A549 (cell line): Measurements from ENCODE around the gene CASP10. TPM values are rescaled to one million over a fixed set of nuclear protein-coding genes. Genes with fewer than 3 reads are reported as not detected.
A peak's percentile ranks its signal among the peaks of the same experiment; 100 is the strongest.

Experiments used
- ATAC-seq, 2 experiments: fragments of 200-7000 bp in 1 of 2; fragments of >200 bp in 1 of 2; cut with Nextera tagmentation in 1 of 2; cut with Tn5 transposase in 1 of 2; 3 replicates each; pipeline versions ENCODE4 v1.8.0 to v1.9.1; 2018 to 2020; ENCODE audit warnings: mild to moderate bottlenecking in 1 of 2, moderate library complexity in 1 of 2
- CTCF ChIA-PET: fragments of 300-600 bp; sonication (Branson Sonifier 250); formaldehyde crosslinking; extraction: SDS; loops from one replicate; lab custom pipeline; 2021; ENCODE audit warnings: antibody characterized with exemption, inconsistent platforms; lab: Yijun Ruan, JAX
- POLR2A ChIA-PET: fragments of 350-600 bp; formaldehyde crosslinking; extraction: SDS; loops from one replicate; lab custom pipeline; 2021; ENCODE audit warnings: antibody characterized with exemption, inconsistent platforms; lab: Yijun Ruan, JAX
- DNase-seq, 2 experiments: peaks; one replicate each; pipeline versions ENCODE4 v3.0.0 to v3.0.0-alpha.2; 2011 to 2016; ENCODE audit warnings: low read depth in 1 of 2, low spot score in 1 of 2
- FAIRE-seq: peaks from 2 replicates; lab custom pipeline; 2011; peaks lifted over from hg19 to GRCh38; lab: Jason Lieb, UNC
- H3K27ac ChIP-seq, 2 experiments: fragments of >200 bp; sonication (Bioruptor Twin); formaldehyde crosslinking; 3 replicates each; pipeline ENCODE4 v1.5.1; 2016 to 2017
- H3K4me1 ChIP-seq: fragments of >200 bp; sonication (Bioruptor Twin); formaldehyde crosslinking; 3 replicates; pipeline ENCODE4 v1.6.1; 2016
- H3K4me2 ChIP-seq: fragments of >200 bp; sonication (Bioruptor Twin); formaldehyde crosslinking; 3 replicates; pipeline ENCODE4 v1.6.1; 2016
- H3K4me3 ChIP-seq: fragments of >200 bp; sonication (Bioruptor Twin); formaldehyde crosslinking; 3 replicates; pipeline ENCODE4 v1.5.1; 2016
- H3K9me3 ChIP-seq: fragments of >200 bp; sonication (Bioruptor Twin); formaldehyde crosslinking; 3 replicates; pipeline ENCODE4 v1.6.1; 2016
- CBX2 ChIP-seq: fragments of 200-600 bp; sonication (generic); IDR thresholded peaks from 2 replicates; pipeline ENCODE4 v1.6.1; 2016; ENCODE audit warnings: low read depth, mild to moderate bottlenecking, borderline replicate concordance
- CHD2 ChIP-seq: fragments of 150-350 bp; IDR thresholded peaks from 2 replicates; pipeline ENCODE4 v1.6.1; 2014; ENCODE audit warnings: low read length; ENCODE audit not compliant: partially characterized antibody
- ESRRA ChIP-seq: fragments of 150-350 bp; IDR thresholded peaks from 2 replicates; pipeline ENCODE4 v1.6.1; 2014; ENCODE audit warnings: mild to moderate bottlenecking, low read length, borderline replicate concordance
- FOSL2 ChIP-seq, 2 experiments: fragments of 450-650 bp in 1 of 2; fragments of >200 bp in 1 of 2; sonication (Bioruptor Twin) in 1 of 2; formaldehyde crosslinking; IDR thresholded peaks; 2 replicates each; pipeline versions ENCODE4 v1.5.0 to v1.6.1; 2016 to 2020; ENCODE audit warnings: mild to moderate bottlenecking in 1 of 2, moderate library complexity in 1 of 2
- GATA3 ChIP-seq: IDR thresholded peaks from 2 replicates; pipeline ENCODE4 v1.6.1; 2012; ENCODE audit warnings: borderline replicate concordance
- HEYL ChIP-seq: fragments of 250-450 bp; sonication (Bioruptor Pico); IDR thresholded peaks from 2 replicates; pipeline ENCODE4 v1.8.0; 2021; ENCODE audit warnings: mild to moderate bottlenecking, moderate library complexity
- HOXA7 ChIP-seq: fragments of 250-450 bp; sonication (Bioruptor Pico); IDR thresholded peaks from 2 replicates; pipeline ENCODE4 v1.5.0; 2020; ENCODE audit warnings: mild to moderate bottlenecking, moderate library complexity
- HOXB13 ChIP-seq: fragments of 250-450 bp; sonication (Bioruptor Pico); IDR thresholded peaks from 2 replicates; pipeline ENCODE4 v1.5.0; 2020; ENCODE audit warnings: low read depth, mild to moderate bottlenecking, moderate library complexity
- KDM5A ChIP-seq: fragments of 200-600 bp; sonication (generic); IDR thresholded peaks from 2 replicates; pipeline ENCODE4 v1.6.1; 2016; ENCODE audit warnings: antibody characterized with exemption, mild to moderate bottlenecking
- NFE2L2 ChIP-seq: fragments of 150-350 bp; conservative IDR thresholded peaks from 2 replicates; pipeline ENCODE4 v1.6.1; 2014; ENCODE audit warnings: low read length
- NPAS2 ChIP-seq: fragments of 250-450 bp; sonication (Bioruptor Pico); IDR thresholded peaks from 2 replicates; pipeline ENCODE4 v1.8.0; 2022; ENCODE audit warnings: mild to moderate bottlenecking, moderate library complexity, borderline replicate concordance
- NR3C1 ChIP-seq: fragments of >200 bp; sonication (Bioruptor Twin); formaldehyde crosslinking; IDR thresholded peaks from 3 replicates; pipeline ENCODE4 v1.6.1; 2017
- POLR2AphosphoS2 ChIP-seq: conservative IDR thresholded peaks from 2 replicates; pipeline ENCODE4 v1.6.1; 2012; ENCODE audit warnings: low read length, improper control_type of control experiment, inconsistent platforms
- RCOR1 ChIP-seq: fragments of 150-350 bp; IDR thresholded peaks from 2 replicates; pipeline ENCODE4 v1.6.1; 2014; ENCODE audit warnings: antibody characterized with exemption, low read length, low read depth
- RFX5 ChIP-seq: fragments of 450-650 bp; IDR thresholded peaks from 2 replicates; pipeline ENCODE4 v1.7.1; 2014; ENCODE audit warnings: antibody characterized with exemption, mild to moderate bottlenecking, moderate library complexity
- ZC3H11A ChIP-seq: fragments of 450-650 bp; IDR thresholded peaks from 2 replicates; pipeline ENCODE4 v1.6.1; 2014; ENCODE audit warnings: antibody characterized with exemption, mild to moderate bottlenecking
- WGBS: methylation state at CpG from one replicate; pipeline ENCODE4 v1.1.6; 2017; ENCODE audit errors: missing lambda C conversion rate; 5-methylcytosine and 5-hydroxymethylcytosine counted together
- polyA plus RNA-seq, 4 experiments: library from polyadenylated mRNA; depleted of rRNA in 3 of 4; stranded (reverse); fragments of >200 nt; fragmentation: RNase III in 1 of 4; extraction: RNeasy Plus Mini Kit Qiagen cat#74134 plus additional on column Dnase treatment in 1 of 4; gene quantifications; 2 replicates in 3 of 4; 3 replicates in 1 of 4; pipeline ENCODE4 v1.2.3, GENCODE V29; 2011 to 2017
- TF ChIP-seq, protein P1 (sequence below): fragments of >200 bp; sonication (Bioruptor Twin); formaldehyde crosslinking; IDR thresholded peaks from 3 replicates; pipeline ENCODE4 v1.6.1; 2016
- TF ChIP-seq, protein P2 (sequence below): fragments of >200 bp; sonication (Bioruptor Twin); formaldehyde crosslinking; IDR thresholded peaks from 2 replicates; pipeline ENCODE4 v1.6.1; 2016
- TF ChIP-seq, protein P3 (sequence below): fragments of 450-650 bp; IDR thresholded peaks from 2 replicates; pipeline ENCODE4 v1.6.1; 2014; ENCODE audit warnings: antibody characterized with exemption
- TF ChIP-seq, protein P4 (sequence below): fragments of 250-450 bp; sonication (Bioruptor Pico); IDR thresholded peaks from 2 replicates; pipeline ENCODE4 v1.5.0; 2021; ENCODE audit warnings: mild to moderate bottlenecking, moderate library complexity, borderline replicate concordance
- TF ChIP-seq, protein P5 (sequence below): IDR thresholded peaks from 2 replicates; pipeline ENCODE4 v1.6.1; 2012
- TF ChIP-seq, protein P6 (sequence below): fragments of 150-350 bp; IDR thresholded peaks from 2 replicates; pipeline ENCODE4 v1.6.1; 2014; ENCODE audit warnings: low read depth, mild to moderate bottlenecking, low read length
- TF ChIP-seq, protein P7 (sequence below): fragments of 200-600 bp; sonication (generic); IDR thresholded peaks from 2 replicates; pipeline ENCODE4 v1.6.1; 2016; ENCODE audit warnings: antibody characterized with exemption, mild to moderate bottlenecking, moderate library complexity
- TF ChIP-seq, protein P8 (sequence below): IDR thresholded peaks from 2 replicates; pipeline ENCODE4 v1.6.1; 2012

Gene CASP10
- polyA plus RNA-seq, 2 of the 4 experiments (the other 2 are of a cell fraction), result 3.0 to 6.5 TPM

DNA sequence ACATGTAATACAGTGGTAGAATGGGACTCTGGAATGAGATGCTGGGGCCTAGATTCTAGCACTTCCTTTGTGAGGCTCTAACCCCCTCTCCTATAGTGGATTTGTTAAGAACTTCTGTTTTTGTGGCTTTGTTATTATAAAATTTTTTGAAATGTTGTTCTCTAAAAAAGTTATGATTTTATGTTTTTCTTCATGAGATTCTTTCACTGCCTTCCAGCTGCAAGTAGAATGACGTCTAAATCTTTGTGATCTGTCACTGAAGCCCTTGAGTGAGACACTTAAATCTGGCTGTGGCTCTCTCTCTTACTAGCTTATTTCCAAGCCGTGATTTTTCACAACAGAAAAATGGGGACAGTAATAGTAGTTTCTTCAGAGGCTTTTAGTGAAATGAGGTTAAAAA, 79.0 kb downstream of the CASP10 start:
- ChIA-PET CTCF (interaction anchor here (0.6 to 1.2 kb wide), 2 partner anchors 25 to 515 kb away, joined by 3 read pairs; no protein-coding TSS in a partner anchor), POLR2A (no interaction called here)
- Histone ChIP-seq H3K4me3 (no peak overlapping the region), H3K9me3 (no peaks in the 10 kb centered on the region), H3K4me1 (peaks cover 34% of the 10 kb centered on the region), H3K27ac (no peak overlapping the region), H3K4me2 (peak overlapping the region; percentile 15; the same call in 1 of the 3 replicates)
- DNase-seq (no peak), ATAC-seq (no peak), FAIRE-seq (no peak)
- 88% methylated on average over 2 of the region's 2 CpGs for WGBS
- TF ChIP-seq CBX2 (no peak), ZC3H11A (no peak), HOXA7 (CRISPR knock-in tag) (no peak), FOSL2 (IDR thresholded peaks at IDR 0.05) (no peak), FOSL2 (CRISPR knock-in tag; IDR thresholded peaks at IDR 0.05) (no peak), HEYL (CRISPR knock-in tag) (no peak), RFX5 (no peak), CHD2 (no peak), ESRRA (no peak), RCOR1 (no peak), HOXB13 (CRISPR knock-in tag) (no peak), GATA3 (no peak), KDM5A (no peak), NPAS2 (CRISPR knock-in tag) (no peak), POLR2AphosphoS2 (no peak)
- TF ChIP-seq, protein P1, sequence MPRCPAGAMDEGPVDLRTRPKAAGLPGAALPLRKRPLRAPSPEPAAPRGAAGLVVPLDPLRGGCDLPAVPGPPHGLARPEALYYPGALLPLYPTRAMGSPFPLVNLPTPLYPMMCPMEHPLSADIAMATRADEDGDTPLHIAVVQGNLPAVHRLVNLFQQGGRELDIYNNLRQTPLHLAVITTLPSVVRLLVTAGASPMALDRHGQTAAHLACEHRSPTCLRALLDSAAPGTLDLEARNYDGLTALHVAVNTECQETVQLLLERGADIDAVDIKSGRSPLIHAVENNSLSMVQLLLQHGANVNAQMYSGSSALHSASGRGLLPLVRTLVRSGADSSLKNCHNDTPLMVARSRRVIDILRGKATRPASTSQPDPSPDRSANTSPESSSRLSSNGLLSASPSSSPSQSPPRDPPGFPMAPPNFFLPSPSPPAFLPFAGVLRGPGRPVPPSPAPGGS, result no peak
- TF ChIP-seq, protein P2, sequence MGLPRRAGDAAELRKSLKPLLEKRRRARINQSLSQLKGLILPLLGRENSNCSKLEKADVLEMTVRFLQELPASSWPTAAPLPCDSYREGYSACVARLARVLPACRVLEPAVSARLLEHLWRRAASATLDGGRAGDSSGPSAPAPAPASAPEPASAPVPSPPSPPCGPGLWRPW, result no peak
- TF ChIP-seq, protein P3, sequence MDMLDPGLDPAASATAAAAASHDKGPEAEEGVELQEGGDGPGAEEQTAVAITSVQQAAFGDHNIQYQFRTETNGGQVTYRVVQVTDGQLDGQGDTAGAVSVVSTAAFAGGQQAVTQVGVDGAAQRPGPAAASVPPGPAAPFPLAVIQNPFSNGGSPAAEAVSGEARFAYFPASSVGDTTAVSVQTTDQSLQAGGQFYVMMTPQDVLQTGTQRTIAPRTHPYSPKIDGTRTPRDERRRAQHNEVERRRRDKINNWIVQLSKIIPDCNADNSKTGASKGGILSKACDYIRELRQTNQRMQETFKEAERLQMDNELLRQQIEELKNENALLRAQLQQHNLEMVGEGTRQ, result no peak
- TF ChIP-seq, protein P4, sequence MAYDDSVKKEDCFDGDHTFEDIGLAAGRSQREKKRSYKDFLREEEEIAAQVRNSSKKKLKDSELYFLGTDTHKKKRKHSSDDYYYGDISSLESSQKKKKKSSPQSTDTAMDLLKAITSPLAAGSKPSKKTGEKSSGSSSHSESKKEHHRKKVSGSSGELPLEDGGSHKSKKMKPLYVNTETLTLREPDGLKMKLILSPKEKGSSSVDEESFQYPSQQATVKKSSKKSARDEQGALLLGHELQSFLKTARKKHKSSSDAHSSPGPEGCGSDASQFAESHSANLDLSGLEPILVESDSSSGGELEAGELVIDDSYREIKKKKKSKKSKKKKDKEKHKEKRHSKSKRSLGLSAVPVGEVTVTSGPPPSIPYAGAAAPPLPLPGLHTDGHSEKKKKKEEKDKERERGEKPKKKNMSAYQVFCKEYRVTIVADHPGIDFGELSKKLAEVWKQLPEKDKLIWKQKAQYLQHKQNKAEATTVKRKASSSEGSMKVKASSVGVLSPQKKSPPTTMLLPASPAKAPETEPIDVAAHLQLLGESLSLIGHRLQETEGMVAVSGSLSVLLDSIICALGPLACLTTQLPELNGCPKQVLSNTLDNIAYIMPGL (CRISPR knock-in tag), result no peak
- TF ChIP-seq, protein P5, sequence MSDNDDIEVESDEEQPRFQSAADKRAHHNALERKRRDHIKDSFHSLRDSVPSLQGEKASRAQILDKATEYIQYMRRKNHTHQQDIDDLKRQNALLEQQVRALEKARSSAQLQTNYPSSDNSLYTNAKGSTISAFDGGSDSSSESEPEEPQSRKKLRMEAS, result no peak

DNA sequence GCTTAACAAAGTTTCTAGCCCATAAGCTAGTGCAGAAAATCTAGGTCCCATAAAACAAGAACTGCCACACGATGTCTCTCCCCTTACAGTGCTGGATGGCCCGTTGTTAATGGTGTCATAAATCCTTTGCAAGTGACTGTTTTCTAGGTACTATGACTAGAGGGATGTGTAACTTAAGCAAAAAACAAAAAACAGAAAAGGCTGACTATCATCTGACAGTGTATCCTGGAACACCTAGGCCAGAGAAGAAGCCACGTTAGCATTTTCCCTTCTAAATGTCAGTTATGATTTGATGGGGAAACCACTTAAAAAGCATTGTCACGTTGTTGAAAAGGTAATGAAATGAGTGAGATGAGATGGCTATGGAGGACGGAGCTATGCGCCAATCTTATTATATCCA, 79.8 kb downstream of the CASP10 start:
- 90% methylated on average over 6 of the region's 6 CpGs for WGBS
- H3K4me3 ChIP-seq, result no peak overlapping the region
- no peaks in the 10 kb centered on the region for H3K9me3 ChIP-seq
- no peak overlapping the region for H3K4me2 ChIP-seq
- FAIRE-seq, result no peak
- DNase-seq, result no peak
- H3K27ac ChIP-seq, result no peak overlapping the region
- H3K4me1 ChIP-seq, result peaks cover 27% of the 10 kb centered on the region
- ATAC-seq, result no peak
- ChIA-PET CTCF (interaction anchor here (1.2 kb wide), 1 partner anchor 26 kb away, joined by 3 read pairs; no protein-coding TSS in a partner anchor), POLR2A (no interaction called here)
- TF ChIP-seq HOXA7 (CRISPR knock-in tag) (no peak), KDM5A (no peak), NFE2L2 (no peak), CBX2 (no peak), NR3C1 (no peak), RCOR1 (no peak)
- TF ChIP-seq, protein P6, sequence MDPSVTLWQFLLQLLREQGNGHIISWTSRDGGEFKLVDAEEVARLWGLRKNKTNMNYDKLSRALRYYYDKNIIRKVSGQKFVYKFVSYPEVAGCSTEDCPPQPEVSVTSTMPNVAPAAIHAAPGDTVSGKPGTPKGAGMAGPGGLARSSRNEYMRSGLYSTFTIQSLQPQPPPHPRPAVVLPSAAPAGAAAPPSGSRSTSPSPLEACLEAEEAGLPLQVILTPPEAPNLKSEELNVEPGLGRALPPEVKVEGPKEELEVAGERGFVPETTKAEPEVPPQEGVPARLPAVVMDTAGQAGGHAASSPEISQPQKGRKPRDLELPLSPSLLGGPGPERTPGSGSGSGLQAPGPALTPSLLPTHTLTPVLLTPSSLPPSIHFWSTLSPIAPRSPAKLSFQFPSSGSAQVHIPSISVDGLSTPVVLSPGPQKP, result no peak
- TF ChIP-seq, protein P7, sequence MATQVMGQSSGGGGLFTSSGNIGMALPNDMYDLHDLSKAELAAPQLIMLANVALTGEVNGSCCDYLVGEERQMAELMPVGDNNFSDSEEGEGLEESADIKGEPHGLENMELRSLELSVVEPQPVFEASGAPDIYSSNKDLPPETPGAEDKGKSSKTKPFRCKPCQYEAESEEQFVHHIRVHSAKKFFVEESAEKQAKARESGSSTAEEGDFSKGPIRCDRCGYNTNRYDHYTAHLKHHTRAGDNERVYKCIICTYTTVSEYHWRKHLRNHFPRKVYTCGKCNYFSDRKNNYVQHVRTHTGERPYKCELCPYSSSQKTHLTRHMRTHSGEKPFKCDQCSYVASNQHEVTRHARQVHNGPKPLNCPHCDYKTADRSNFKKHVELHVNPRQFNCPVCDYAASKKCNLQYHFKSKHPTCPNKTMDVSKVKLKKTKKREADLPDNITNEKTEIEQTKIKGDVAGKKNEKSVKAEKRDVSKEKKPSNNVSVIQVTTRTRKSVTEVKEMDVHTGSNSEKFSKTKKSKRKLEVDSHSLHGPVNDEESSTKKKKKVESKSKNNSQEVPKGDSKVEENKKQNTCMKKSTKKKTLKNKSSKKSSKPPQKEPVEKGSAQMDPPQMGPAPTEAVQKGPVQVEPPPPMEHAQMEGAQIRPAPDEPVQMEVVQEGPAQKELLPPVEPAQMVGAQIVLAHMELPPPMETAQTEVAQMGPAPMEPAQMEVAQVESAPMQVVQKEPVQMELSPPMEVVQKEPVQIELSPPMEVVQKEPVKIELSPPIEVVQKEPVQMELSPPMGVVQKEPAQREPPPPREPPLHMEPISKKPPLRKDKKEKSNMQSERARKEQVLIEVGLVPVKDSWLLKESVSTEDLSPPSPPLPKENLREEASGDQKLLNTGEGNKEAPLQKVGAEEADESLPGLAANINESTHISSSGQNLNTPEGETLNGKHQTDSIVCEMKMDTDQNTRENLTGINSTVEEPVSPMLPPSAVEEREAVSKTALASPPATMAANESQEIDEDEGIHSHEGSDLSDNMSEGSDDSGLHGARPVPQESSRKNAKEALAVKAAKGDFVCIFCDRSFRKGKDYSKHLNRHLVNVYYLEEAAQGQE, result no peak
- TF ChIP-seq, protein P8, sequence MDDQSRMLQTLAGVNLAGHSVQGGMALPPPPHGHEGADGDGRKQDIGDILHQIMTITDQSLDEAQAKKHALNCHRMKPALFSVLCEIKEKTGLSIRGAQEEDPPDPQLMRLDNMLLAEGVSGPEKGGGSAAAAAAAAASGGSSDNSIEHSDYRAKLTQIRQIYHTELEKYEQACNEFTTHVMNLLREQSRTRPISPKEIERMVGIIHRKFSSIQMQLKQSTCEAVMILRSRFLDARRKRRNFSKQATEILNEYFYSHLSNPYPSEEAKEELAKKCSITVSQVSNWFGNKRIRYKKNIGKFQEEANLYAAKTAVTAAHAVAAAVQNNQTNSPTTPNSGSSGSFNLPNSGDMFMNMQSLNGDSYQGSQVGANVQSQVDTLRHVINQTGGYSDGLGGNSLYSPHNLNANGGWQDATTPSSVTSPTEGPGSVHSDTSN, result no peak
- TF ChIP-seq, protein P5, result no peak
- TF ChIP-seq, protein P3, result no peak
